Gastrocnemius medialis (tissue), 4 donors: Measurements from ENCODE around the gene EPB41L4B. TPM values are rescaled to one million over a fixed set of nuclear protein-coding genes. Genes with fewer than 3 reads are reported as not detected.
A peak's percentile ranks its signal among the peaks of the same experiment; 100 is the strongest.

Source experiments
- ATAC-seq, 2 donors: fragments of 150-250 bp; one replicate each; pipeline ENCODE4 v1.9.1; 2016
- DNase-seq, 2 donors: peaks; one replicate each; pipeline ENCODE4 v3.0.0-alpha.2; 2019
- H3K27ac ChIP-seq, 4 donors: fragments of 200-600 bp; sonication (generic); 1 replicate in 1 of 4; 2 replicates in 3 of 4; pipeline ENCODE4 v1.5.1; 2016 to 2018; ENCODE audit warnings: mild to moderate bottlenecking in 2 of 4, moderate library complexity in 1 of 4
- H3K27me3 ChIP-seq, 3 donors: fragments of 200-600 bp; sonication (generic) in 2 of 3; 1 replicate in 1 of 3; 2 replicates in 2 of 3; pipeline versions ENCODE4 v1.5.1 to v1.6.0; 2016 to 2019; ENCODE audit warnings: mild to moderate bottlenecking in 1 of 3, moderate library complexity in 1 of 3
- H3K36me3 ChIP-seq, 2 donors: fragments of 200-600 bp; sonication (generic) in 1 of 2; one replicate each; pipeline ENCODE4 v1.5.1; 2017 to 2018
- H3K4me1 ChIP-seq, 2 donors: fragments of 200-600 bp; sonication (generic) in 1 of 2; one replicate each; pipeline ENCODE4 v1.5.1; 2016 to 2017; ENCODE audit warnings: mild to moderate bottlenecking in 2 of 2
- H3K4me3 ChIP-seq, 4 donors: fragments of 200-600 bp; sonication (generic) in 3 of 4; 1 replicate in 1 of 4; 2 replicates in 3 of 4; pipeline ENCODE4 v1.5.1; 2016 to 2019; ENCODE audit warnings: mild to moderate bottlenecking in 2 of 4
- H3K9me3 ChIP-seq, 3 donors: fragments of 200-600 bp; sonication (generic) in 2 of 3; 1 replicate in 1 of 3; 2 replicates in 2 of 3; pipeline ENCODE4 v1.5.1; 2016 to 2019
- POLR2A ChIP-seq, 2 donors: fragments of 450-650 bp; IDR thresholded peaks; one replicate each; pipeline ENCODE4 v1.6.1; 2017; ENCODE audit warnings: antibody characterized with exemption in 2 of 2, mild to moderate bottlenecking in 2 of 2, moderate library complexity in 2 of 2
- in situ Hi-C, 4 donors: fragments of 200-750 bp; cut with MboI; loops; one replicate each; pipeline versions ENCODE4 v1.15.0 to v1.8.0; 2017; ENCODE audit warnings: low sequenced_read_pairs in 4 of 4
- intact Hi-C: fragments of 100-400 bp; cut with DNase I; formaldehyde crosslinking; loops from one replicate; pipeline ENCODE4 v1.15.1; 2023; ENCODE audit warnings: low total_unique reads
- total RNA-seq, 4 donors: library from RNA; depleted of rRNA; stranded (reverse); fragments of >200 nt; gene quantifications; one replicate each; pipeline versions ENCODE4 v1.1.0 to v1.2.3, GENCODE V29; 2016
- TF ChIP-seq, protein P1 (sequence below), 5 experiments: fragments of 450-650 bp in 3 of 5; fragments of 200-600 bp in 2 of 5; sonication (generic) in 2 of 5; IDR thresholded peaks in 4 of 5; conservative IDR thresholded peaks in 1 of 5; 1 replicate in 4 of 5; 2 replicates in 1 of 5; pipeline ENCODE4 v1.5.1; 2016 to 2019; ENCODE audit warnings: antibody characterized with exemption in 5 of 5, mild to moderate bottlenecking in 3 of 5, moderate library complexity in 3 of 5

EPB41L4B gene
- total RNA-seq, 4 donors from 2014 or later, result 3.8 to 6.9 (median 6.1) TPM

DNA sequence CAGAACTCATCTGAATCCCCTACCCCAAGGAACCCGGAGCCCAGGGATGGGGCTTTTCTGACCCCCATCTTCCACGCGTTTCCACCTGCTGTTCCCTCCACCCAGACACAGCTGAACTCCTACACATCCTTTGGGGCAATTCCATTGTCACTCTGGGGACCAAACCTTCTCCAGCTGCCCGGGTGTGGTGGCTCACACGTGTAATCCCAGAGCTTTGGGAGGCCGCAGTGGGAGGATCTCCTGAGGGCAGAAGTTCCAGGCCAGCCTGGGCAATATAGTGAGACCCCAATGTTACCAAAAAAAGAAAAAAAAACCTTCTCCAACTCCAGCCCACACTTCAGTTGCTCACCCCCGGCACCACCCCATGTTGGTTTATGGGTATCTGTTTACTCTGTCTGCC lies 8.1 kb downstream of the EPB41L4B start:
- in situ Hi-C loops, result loop anchor here in 1 of 4 donors (10.0 kb wide), 1 partner anchor 208 kb away; no protein-coding TSS in a partner anchor
- Histone ChIP-seq H3K4me3 (no peak overlapping the region), H3K27ac (no peak overlapping the region), H3K4me1 (peaks cover 15 to 31% of the 10 kb centered on the region in 2 donors), H3K36me3 (no peaks in the 10 kb centered on the region), H3K27me3 (peaks cover 0 to 3% (median 0%) of the 10 kb centered on the region in 3 donors), H3K9me3 (no peaks in the 10 kb centered on the region)
- no peak for TF ChIP-seq POLR2A (IDR thresholded peaks at IDR 0.05)
- TF ChIP-seq, protein P1, sequence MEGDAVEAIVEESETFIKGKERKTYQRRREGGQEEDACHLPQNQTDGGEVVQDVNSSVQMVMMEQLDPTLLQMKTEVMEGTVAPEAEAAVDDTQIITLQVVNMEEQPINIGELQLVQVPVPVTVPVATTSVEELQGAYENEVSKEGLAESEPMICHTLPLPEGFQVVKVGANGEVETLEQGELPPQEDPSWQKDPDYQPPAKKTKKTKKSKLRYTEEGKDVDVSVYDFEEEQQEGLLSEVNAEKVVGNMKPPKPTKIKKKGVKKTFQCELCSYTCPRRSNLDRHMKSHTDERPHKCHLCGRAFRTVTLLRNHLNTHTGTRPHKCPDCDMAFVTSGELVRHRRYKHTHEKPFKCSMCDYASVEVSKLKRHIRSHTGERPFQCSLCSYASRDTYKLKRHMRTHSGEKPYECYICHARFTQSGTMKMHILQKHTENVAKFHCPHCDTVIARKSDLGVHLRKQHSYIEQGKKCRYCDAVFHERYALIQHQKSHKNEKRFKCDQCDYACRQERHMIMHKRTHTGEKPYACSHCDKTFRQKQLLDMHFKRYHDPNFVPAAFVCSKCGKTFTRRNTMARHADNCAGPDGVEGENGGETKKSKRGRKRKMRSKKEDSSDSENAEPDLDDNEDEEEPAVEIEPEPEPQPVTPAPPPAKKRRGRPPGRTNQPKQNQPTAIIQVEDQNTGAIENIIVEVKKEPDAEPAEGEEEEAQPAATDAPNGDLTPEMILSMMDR (IDR thresholded peaks at IDR 0.05 in 4 of 5, conservative IDR thresholded peaks at IDR 0.05 in 1 of 5), result no peak
- no peak for ATAC-seq
- no peak for DNase-seq
- intact Hi-C loops, result loop anchor here (5.0 to 10.0 kb wide), 2 partner anchors 205 to 218 kb away; no protein-coding TSS in a partner anchor

DNA sequence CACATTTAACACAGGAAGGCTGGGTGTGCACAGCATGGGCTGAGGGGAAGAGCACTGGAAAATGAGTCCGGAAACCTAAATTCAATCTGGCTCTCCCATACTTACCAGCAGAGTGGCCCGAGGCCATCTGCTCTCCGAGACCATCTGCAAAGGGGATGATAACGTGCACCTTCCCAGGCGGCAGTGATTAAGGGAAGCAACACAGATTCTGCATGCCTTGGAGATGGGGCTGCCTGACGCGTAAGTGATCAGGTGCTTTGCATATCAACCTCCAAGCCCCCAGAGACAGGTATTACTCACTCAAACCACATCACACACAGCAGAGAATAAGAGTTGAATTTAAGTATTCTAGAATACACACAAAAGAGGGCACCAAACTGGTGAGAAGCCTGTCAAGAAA lies 9.1 kb downstream of the EPB41L4B start:
- Histone ChIP-seq H3K36me3 (no peaks in the 10 kb centered on the region), H3K4me3 (no peak overlapping the region), H3K9me3 (no peaks in the 10 kb centered on the region), H3K4me1 (peaks cover 14 to 24% of the 10 kb centered on the region in 2 donors), H3K27ac (peak overlapping the region in 1 of 4 donors; percentile 47), H3K27me3 (peaks cover 0 to 3% (median 0%) of the 10 kb centered on the region in 3 donors)
- in situ Hi-C loops (loop anchor here in 1 of 4 donors (10.0 kb wide), 1 partner anchor 207 kb away; no protein-coding TSS in a partner anchor), intact Hi-C loops (loop anchor here (5.0 to 10.0 kb wide), 2 partner anchors 206 to 217 kb away; no protein-coding TSS in a partner anchor)
- DNase-seq (no peak), ATAC-seq (no peak)
- TF ChIP-seq POLR2A (IDR thresholded peaks at IDR 0.05), result no peak
- TF ChIP-seq, protein P1 (IDR thresholded peaks at IDR 0.05 in 4 of 5, conservative IDR thresholded peaks at IDR 0.05 in 1 of 5), result no peak

DNA sequence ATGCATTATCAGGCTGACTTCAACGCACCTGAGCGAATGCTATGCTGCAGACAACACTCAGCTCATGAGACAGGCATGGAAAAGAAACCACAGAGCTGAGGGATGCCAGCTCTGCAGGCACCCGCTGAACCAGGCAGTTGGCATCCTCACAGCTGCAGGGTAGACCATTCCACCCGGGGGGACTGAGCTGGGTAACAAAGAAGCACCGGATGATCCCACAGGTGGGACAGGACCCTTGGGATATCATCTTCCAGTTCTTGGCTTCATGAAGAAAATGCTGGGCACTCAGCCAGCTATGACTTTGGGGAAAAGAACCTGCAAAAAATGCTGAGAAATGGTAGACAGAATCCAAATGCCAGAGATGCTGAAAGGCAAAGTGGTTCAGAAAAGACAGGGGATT lies 9.6 kb downstream of the EPB41L4B start:
- Histone ChIP-seq H3K36me3 (no peaks in the 10 kb centered on the region), H3K27ac (peak overlapping the region in 1 of 4 donors; percentile 47), H3K4me3 (no peak overlapping the region), H3K9me3 (no peaks in the 10 kb centered on the region), H3K4me1 (peaks cover 11 to 19% of the 10 kb centered on the region in 2 donors), H3K27me3 (peaks cover 0 to 3% (median 0%) of the 10 kb centered on the region in 3 donors)
- intact Hi-C loops, result loop anchor here (5.0 to 10.0 kb wide), 2 partner anchors 206 to 216 kb away; no protein-coding TSS in a partner anchor
- no peak for ATAC-seq
- in situ Hi-C loops, result loop anchor here in 1 of 4 donors (10.0 kb wide), 1 partner anchor 206 kb away; no protein-coding TSS in a partner anchor
- no peak for DNase-seq
- no peak for TF ChIP-seq POLR2A (IDR thresholded peaks at IDR 0.05)
- TF ChIP-seq, protein P1 (IDR thresholded peaks at IDR 0.05 in 4 of 5, conservative IDR thresholded peaks at IDR 0.05 in 1 of 5), result no peak

DNA sequence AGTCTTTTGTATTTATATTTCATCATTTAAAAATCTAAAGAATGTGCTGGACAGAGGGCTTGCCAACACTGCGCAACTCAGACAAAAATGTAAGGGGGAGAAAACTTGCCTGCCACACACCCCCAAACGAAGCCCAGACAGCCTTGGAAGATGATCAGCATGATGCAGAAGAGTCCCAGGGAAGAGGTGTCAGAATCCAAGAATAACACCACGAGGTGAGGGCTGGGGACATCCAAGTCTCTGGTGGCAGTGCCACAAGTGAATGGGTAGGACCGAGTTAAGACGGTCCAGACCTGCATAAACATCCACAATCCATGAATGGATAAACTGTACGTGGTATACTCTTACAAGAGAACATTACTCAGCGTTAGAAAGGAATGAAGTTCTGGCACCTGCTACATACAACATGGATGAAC lies 10.4 kb downstream of the EPB41L4B start:
- peaks cover 7 to 13% of the 10 kb centered on the region in 2 donors for H3K4me1 ChIP-seq
- peak; percentile 39 to 60 for DNase-seq

More for the DNA sequence above, 10.4 kb downstream of the EPB41L4B start:
- Histone ChIP-seq H3K27me3 (peaks cover 0 to 3% (median 0%) of the 10 kb centered on the region in 3 donors), H3K27ac (peak overlapping the region in 3 of 4 donors; percentile 47 to 73 (median 63)), H3K36me3 (no peaks in the 10 kb centered on the region), H3K9me3 (no peaks in the 10 kb centered on the region), H3K4me3 (no peak overlapping the region)
- intact Hi-C loops (loop anchor here (5.0 to 10.0 kb wide), 2 partner anchors 207 to 216 kb away; no protein-coding TSS in a partner anchor), in situ Hi-C loops (loop anchor here in 1 of 4 donors (10.0 kb wide), 1 partner anchor 206 kb away; no protein-coding TSS in a partner anchor)
- peak; percentile 82 to 92 for ATAC-seq
- TF ChIP-seq, protein P1 (IDR thresholded peaks at IDR 0.05 in 4 of 5, conservative IDR thresholded peaks at IDR 0.05 in 1 of 5), result no peak
- TF ChIP-seq POLR2A (IDR thresholded peaks at IDR 0.05), result no peak
